BJ (cell line): Measurements from ENCODE around the gene NRP1. TPM values are rescaled to one million over a fixed set of nuclear protein-coding genes. Genes with fewer than 3 reads are reported as not detected.

Source experiments
- CTCF ChIA-PET: fragments of 350-600 bp; formaldehyde crosslinking; extraction: SDS; loops from one replicate; lab custom pipeline; 2021; ENCODE audit warnings: antibody characterized with exemption, inconsistent platforms; lab: Yijun Ruan, JAX
- POLR2A ChIA-PET: fragments of 300-600 bp; sonication (Branson Sonifier 250); formaldehyde crosslinking; extraction: SDS; loops from one replicate; lab custom pipeline; 2021; ENCODE audit warnings: antibody characterized with exemption; lab: Charles Lee
- DNase-seq: peaks from one replicate; pipeline ENCODE4 v3.0.0-alpha.2; 2011; ENCODE audit warnings: low read depth
- H3K27me3 ChIP-seq: 2 replicates; pipeline ENCODE4 v1.6.0; 2011; ENCODE audit warnings: low read length; ENCODE audit not compliant: control insufficient read depth, insufficient read depth
- H3K36me3 ChIP-seq: 2 replicates; pipeline ENCODE4 v1.5.1; 2011; ENCODE audit warnings: low read length; ENCODE audit not compliant: control insufficient read depth, insufficient read depth
- H3K4me3 ChIP-seq: 2 replicates; pipeline ENCODE4 v1.5.1; 2011; ENCODE audit warnings: low read depth, mild to moderate bottlenecking, control low read depth, low read length
- CTCF ChIP-seq: IDR thresholded peaks from 2 replicates; pipeline ENCODE4 v1.5.1; 2011; ENCODE audit warnings: low read depth, mild to moderate bottlenecking, control low read depth, inconsistent platforms, low read length, moderate library complexity; ENCODE audit not compliant: insufficient read depth
- polyA plus RNA-seq: library from polyadenylated mRNA; depleted of rRNA; stranded (reverse); fragments of >200 nt; gene quantifications from 2 replicates; pipeline ENCODE4 v1.2.3, GENCODE V29; 2011

Gene NRP1
- polyA plus RNA-seq, 1 experiment: 141 TPM

- no peak for TF ChIP-seq CTCF
- Histone ChIP-seq H3K4me3 (no peak overlapping the region), H3K27me3 (no peaks in the 10 kb centered on the region), H3K36me3 (no peaks in the 10 kb centered on the region)
- ChIA-PET POLR2A (no interaction called here), CTCF (interaction anchor here (1.7 kb wide), 1 partner anchor 10 kb away, joined by 5 read pairs; no protein-coding TSS in a partner anchor)
- DNase-seq: no peak
Measured at GRCh38 chr10:33136271-33136670, 198.2 kb downstream of the NRP1 start.

GRCh38 chr10:33134011-33134751 is 200.3 kb downstream of the NRP1 start:
- CTCF ChIA-PET: interaction anchor here (0.8 to 1.6 kb wide), 3 partner anchors 22 to 77 kb away, joined by 3 to 4 read pairs (median 3); no protein-coding TSS in a partner anchor
- Histone ChIP-seq H3K36me3 (no peaks in the 10 kb centered on the region), H3K27me3 (no peaks in the 10 kb centered on the region), H3K4me3 (no peak overlapping the region)
- no peak for TF ChIP-seq CTCF
- no peak for DNase-seq
- POLR2A ChIA-PET: no interaction called here

- DNase-seq: no peak
- Histone ChIP-seq H3K4me3 (no peak overlapping the region), H3K36me3 (no peaks in the 10 kb centered on the region), H3K27me3 (no peaks in the 10 kb centered on the region)
- POLR2A ChIA-PET: no interaction called here
- CTCF ChIA-PET: interaction anchor here (0.7 to 1.6 kb wide), 3 partner anchors 18 to 78 kb away, joined by 3 to 4 read pairs (median 3); no protein-coding TSS in a partner anchor
- no peak for TF ChIP-seq CTCF
Measured at GRCh38 chr10:33133557-33133956, 200.9 kb downstream of the NRP1 start.

GRCh38 chr10:33132626-33133025 is 201.8 kb downstream of the NRP1 start:
- H3K36me3 ChIP-seq: no peaks in the 10 kb centered on the region
- no peaks in the 10 kb centered on the region for H3K27me3 ChIP-seq
- DNase-seq: no peak
- H3K4me3 ChIP-seq: no peak overlapping the region
- CTCF ChIA-PET: no interaction called here
- no peak for TF ChIP-seq CTCF
- POLR2A ChIA-PET: no interaction called here

GRCh38 chr10:33129996-33130386 is 204.5 kb downstream of the NRP1 start:
- DNase-seq: no peak
- Histone ChIP-seq H3K27me3 (no peaks in the 10 kb centered on the region), H3K4me3 (no peak overlapping the region), H3K36me3 (no peaks in the 10 kb centered on the region)
- TF ChIP-seq CTCF: no peak
- POLR2A ChIA-PET: no interaction called here
- CTCF ChIA-PET: interaction anchor here (0.5 to 2.7 kb wide), 7 partner anchors 13 to 120 kb away, joined by 3 to 17 read pairs (median 4); no protein-coding TSS in a partner anchor
